ENCODE measurements around the gene TRIM10.

TRIM10 gene

GRCh38 chr6:30131947-30132497 lies 29.0 kb downstream of the TRIM10 start:
- Histone ChIP-seq H3K4me3 (ENCODE audit: low read depth, low read length) (no peak overlapping the region), H3K36me3 (ENCODE audit: control insufficient read depth in 2 of 2, insufficient read depth in 1 of 2, low read length in 2 of 2) (no peaks in the 10 kb centered on the region), H3K27ac (ENCODE audit: extremely low read depth, low read depth, low read length) (no peak overlapping the region), H3K9me3 (ENCODE audit: control insufficient read depth, insufficient read depth, low read depth, low read length) (no peaks in the 10 kb centered on the region), H3K4me1 (ENCODE audit: control insufficient read depth, insufficient read depth, low read length) (no peaks in the 10 kb centered on the region)
- ChIA-PET POLR2A (interaction anchor here (1.3 to 3.2 kb wide), 2 partner anchors 28 to 30 kb away, joined by 6 to 20 read pairs; no protein-coding TSS in a partner anchor), CTCF (interaction anchor here (0.7 to 8.4 kb wide), 46 partner anchors 10 to 395 kb away, joined by 3 to 200 read pairs (median 6); partner anchors contain the start of genes PPP1R11, TRIM10, TRIM15 and TRIM26)
- TF ChIP-seq SCRT1 (tag by site-specific recombination; IDR thresholded peaks at IDR 0.05; ENCODE audit: borderline replicate concordance) (no peak), ZNF701 (tag by site-specific recombination; IDR thresholded peaks at IDR 0.05) (no peak), SALL2 (tag by site-specific recombination; IDR thresholded peaks at IDR 0.05; ENCODE audit: borderline replicate concordance) (no peak), WT1 (tag by site-specific recombination; IDR thresholded peaks at IDR 0.05) (peak; percentile 72), TSHZ1 (tag by site-specific recombination; IDR thresholded peaks at IDR 0.05; ENCODE audit: borderline replicate concordance) (no peak), ZSCAN23 (tag by site-specific recombination; IDR thresholded peaks at IDR 0.05) (no peak), KLF16 (tag by site-specific recombination; IDR thresholded peaks at IDR 0.05) (no peak), ZNF596 (tag by site-specific recombination; IDR thresholded peaks at IDR 0.05) (no peak), ZNF140 (tag by site-specific recombination; IDR thresholded peaks at IDR 0.05) (no peak), ZIC2 (tag by site-specific recombination; IDR thresholded peaks at IDR 0.05) (peak; percentile 55), ZNF677 (tag by site-specific recombination; IDR thresholded peaks at IDR 0.05) (no peak), OSR2 (tag by site-specific recombination; IDR thresholded peaks at IDR 0.05) (peak; percentile 23; the same call in 1 of the 2 replicates), ZNF521 (tag by site-specific recombination; IDR thresholded peaks at IDR 0.05) (no peak), ZNF366 (tag by site-specific recombination; conservative IDR thresholded peaks at IDR 0.05) (no peak), TRIM28 (IDR thresholded peaks at IDR 0.05; ENCODE audit: borderline replicate concordance, low read length) (no peak), ZBTB11 (tag by site-specific recombination; conservative IDR thresholded peaks at IDR 0.05; ENCODE audit: low read depth) (no peak), ZSCAN18 (tag by site-specific recombination; IDR thresholded peaks at IDR 0.05) (no peak), ZNF549 (tag by site-specific recombination; IDR thresholded peaks at IDR 0.05) (no peak), ZNF335 (tag by site-specific recombination; conservative IDR thresholded peaks at IDR 0.05) (0 out of 2 replicates have a peak, but pooled peaks have one; percentile 8), GFI1B (tag by site-specific recombination; IDR thresholded peaks at IDR 0.05) (no peak), ZNF544 (tag by site-specific recombination; IDR thresholded peaks at IDR 0.05) (no peak), PATZ1 (tag by site-specific recombination; IDR thresholded peaks at IDR 0.05) (no peak), ZNF223 (tag by site-specific recombination; IDR thresholded peaks at IDR 0.05) (no peak), ZNF10 (tag by site-specific recombination; IDR thresholded peaks at IDR 0.05) (no peak), ZNF37A (tag by site-specific recombination; IDR thresholded peaks at IDR 0.05) (no peak), PRDM4 (tag by site-specific recombination; IDR thresholded peaks at IDR 0.05) (no peak)
